Uterus (tissue), 2 donors: Measurements from ENCODE around the gene MT1E.

Experiments
- POLR2A ChIP-seq, 2 donors: fragments of 450-650 bp; IDR thresholded peaks; one replicate each; pipeline ENCODE4 v1.6.1; 2016; ENCODE audit warnings: antibody characterized with exemption in 2 of 2, mild to moderate bottlenecking in 1 of 2, moderate library complexity in 1 of 2
- TF ChIP-seq, protein P1 (sequence below), 4 experiments: fragments of 200-600 bp in 2 of 4; fragments of 450-650 bp in 2 of 4; sonication (generic) in 2 of 4; IDR thresholded peaks; one replicate each; pipeline ENCODE4 v1.5.1; 2016 to 2019; ENCODE audit warnings: antibody characterized with exemption in 4 of 4, mild to moderate bottlenecking in 2 of 4, moderate library complexity in 1 of 4

DNA sequence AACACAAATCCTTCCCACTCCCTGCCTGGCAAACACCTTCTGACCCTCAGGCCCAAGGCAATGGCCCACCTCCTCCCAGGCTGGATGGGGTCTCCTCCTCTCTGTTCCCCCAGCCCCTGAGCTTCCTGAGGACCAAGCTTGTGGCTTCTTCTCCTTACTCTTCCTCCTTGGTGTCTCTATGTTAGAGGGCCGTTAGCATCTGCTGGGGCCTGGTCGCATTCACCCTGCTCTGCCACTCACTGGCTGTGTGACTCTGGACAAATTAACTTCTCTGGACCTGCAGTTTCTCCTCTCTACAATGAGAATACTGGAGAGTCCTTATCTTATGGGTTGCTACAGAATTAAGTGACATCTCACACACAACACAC, 17.9 kb upstream of the MT1E start:
- TF ChIP-seq, protein P1, sequence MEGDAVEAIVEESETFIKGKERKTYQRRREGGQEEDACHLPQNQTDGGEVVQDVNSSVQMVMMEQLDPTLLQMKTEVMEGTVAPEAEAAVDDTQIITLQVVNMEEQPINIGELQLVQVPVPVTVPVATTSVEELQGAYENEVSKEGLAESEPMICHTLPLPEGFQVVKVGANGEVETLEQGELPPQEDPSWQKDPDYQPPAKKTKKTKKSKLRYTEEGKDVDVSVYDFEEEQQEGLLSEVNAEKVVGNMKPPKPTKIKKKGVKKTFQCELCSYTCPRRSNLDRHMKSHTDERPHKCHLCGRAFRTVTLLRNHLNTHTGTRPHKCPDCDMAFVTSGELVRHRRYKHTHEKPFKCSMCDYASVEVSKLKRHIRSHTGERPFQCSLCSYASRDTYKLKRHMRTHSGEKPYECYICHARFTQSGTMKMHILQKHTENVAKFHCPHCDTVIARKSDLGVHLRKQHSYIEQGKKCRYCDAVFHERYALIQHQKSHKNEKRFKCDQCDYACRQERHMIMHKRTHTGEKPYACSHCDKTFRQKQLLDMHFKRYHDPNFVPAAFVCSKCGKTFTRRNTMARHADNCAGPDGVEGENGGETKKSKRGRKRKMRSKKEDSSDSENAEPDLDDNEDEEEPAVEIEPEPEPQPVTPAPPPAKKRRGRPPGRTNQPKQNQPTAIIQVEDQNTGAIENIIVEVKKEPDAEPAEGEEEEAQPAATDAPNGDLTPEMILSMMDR (IDR thresholded peaks at IDR 0.05) = no peak
- TF ChIP-seq POLR2A (IDR thresholded peaks at IDR 0.05) = no peak
